Measurements from ENCODE around the gene KLHL7. TPM values are rescaled to one million over a fixed set of nuclear protein-coding genes. Genes with fewer than 3 reads are reported as not detected.
"Not testable (repeated sequence)": the region's sequence is repeated elsewhere in the genome, so short reads cannot be mapped to it uniquely, and the experiment has no call there.

Gene KLHL7
- total RNA-seq, 2 experiments from 2014 or later: 16.6 to 19.1 TPM

DNA sequence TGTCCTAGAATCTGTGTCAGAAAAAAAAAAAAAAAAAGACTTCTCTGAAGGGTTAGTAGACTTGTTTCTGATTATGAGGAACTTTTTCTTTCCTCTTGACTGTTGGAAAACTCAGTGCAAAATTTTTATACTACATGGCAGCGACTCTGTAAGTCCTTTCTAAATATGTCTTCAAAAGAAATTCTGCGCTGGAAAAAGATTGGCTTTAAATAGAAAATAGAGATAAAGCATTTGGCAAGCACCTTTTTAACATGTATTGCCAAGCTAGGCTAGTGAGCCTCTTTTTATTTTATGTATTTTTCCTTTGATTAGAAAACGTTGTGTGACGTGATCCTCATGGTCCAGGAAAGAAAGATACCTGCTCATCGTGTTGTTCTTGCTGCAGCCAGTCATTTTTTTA, 17.9 kb downstream of the KLHL7 start:
- Mint-ChIP-seq H3K27me3 (no peaks in the 10 kb centered on the region), H3K27ac (no peak overlapping the region), H3K4me1 (peaks cover 9% of the 10 kb centered on the region), H3K4me3 (no peak overlapping the region), H3K9me3 (no peaks in the 10 kb centered on the region), H3K36me3 (peaks cover 11% of the 10 kb centered on the region)
- no peak for DNase-seq

DNA sequence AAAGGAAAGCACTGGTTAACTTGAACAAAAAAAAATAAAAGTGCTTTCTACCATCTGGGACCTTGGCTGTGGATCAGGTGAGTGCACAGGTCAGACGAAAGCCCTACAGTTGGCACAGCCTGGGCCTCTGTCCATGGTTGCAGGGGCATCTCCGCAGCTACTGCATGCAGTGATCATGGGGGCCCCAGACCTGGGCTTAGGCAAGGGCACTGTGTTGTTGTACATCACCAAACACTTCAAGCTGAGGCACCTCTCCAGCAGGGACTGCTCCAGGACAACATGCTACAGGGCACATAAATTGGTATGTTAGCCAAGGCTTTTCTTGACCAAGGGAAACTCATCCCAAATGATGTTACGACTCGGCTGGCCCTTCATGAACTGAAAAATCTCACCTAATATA, 23.5 kb downstream of the KLHL7 start:
- peaks cover 2% of the 10 kb centered on the region for H3K4me1 Mint-ChIP-seq
- H3K4me3 Mint-ChIP-seq: no peak overlapping the region
- no peak for DNase-seq
- H3K27ac Mint-ChIP-seq: no peak overlapping the region
- peaks cover 22% of the 10 kb centered on the region for H3K36me3 Mint-ChIP-seq
- H3K27me3 Mint-ChIP-seq: no peaks in the 10 kb centered on the region
- no peaks in the 10 kb centered on the region for H3K9me3 Mint-ChIP-seq

DNA sequence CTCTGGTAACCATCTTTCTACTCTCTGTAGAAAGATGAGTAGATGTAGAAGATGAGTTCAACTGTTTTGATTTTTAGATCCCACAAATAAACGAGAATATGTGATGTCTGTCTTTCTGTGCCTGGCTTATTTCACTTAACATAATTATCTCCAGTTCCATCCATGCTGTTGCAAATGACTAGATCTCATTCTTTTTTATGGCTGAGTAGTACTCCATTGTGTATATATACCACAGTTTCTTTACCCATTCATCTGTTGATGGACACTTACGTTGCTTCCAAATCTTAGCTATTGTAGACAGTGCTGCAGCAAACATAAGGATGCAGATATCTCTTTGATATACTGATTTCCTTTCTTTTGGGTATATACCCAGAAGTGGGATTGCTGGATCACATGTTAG, 26.2 kb downstream of the KLHL7 start:
- not testable (repeated sequence) for H3K4me1 Mint-ChIP-seq, H3K27ac Mint-ChIP-seq, DNase-seq, H3K4me3 Mint-ChIP-seq, H3K27me3 Mint-ChIP-seq, H3K9me3 Mint-ChIP-seq
- H3K36me3 Mint-ChIP-seq: peaks cover 19% of the 10 kb centered on the region

DNA sequence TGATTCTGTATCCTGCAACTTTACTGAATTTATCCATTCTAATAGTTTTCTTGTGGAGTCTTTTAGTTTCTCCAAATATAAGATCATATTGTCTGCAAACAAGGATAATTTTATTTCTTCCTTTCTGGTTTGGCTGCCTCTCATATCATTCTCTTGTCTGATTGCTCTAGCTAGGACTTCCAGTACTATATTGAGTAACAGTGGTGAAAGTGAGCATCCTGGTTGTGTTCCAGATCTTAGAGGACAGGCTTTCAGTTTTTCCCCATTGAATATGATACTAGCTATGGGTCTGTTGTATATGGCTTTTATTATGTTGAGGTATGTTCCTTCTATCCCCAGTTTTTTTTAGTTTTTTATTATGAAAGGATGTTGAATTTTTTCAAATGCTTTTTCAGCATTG, 28.2 kb downstream of the KLHL7 start:
- Mint-ChIP-seq H3K9me3 (no peaks in the 10 kb centered on the region), H3K27ac (no peak overlapping the region), H3K27me3 (no peaks in the 10 kb centered on the region), H3K4me1 (no peaks in the 10 kb centered on the region), H3K4me3 (no peak overlapping the region), H3K36me3 (peaks cover 11% of the 10 kb centered on the region)
- no peak for DNase-seq

DNA sequence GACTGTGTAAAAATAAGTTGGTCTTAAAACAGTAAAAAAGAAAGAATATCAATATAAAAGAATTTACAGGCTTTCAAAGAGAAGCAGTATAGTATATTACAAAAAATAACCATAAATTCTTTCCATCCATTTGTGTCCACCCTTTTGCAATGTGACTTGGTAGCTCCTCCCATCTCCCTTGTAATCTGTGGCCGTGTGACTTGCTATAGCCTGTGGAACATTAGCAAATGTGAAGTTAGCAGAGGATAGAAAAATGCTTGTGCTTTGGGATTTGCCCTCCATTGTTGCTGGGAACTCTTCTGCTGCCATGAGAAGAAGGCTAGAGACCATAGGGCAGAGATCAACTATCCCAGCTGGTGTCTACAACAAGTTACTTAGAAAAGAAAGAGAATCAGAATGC, 30.2 kb downstream of the KLHL7 start:
- H3K27ac Mint-ChIP-seq: no peak overlapping the region
- H3K4me1 Mint-ChIP-seq: no peaks in the 10 kb centered on the region
- no peaks in the 10 kb centered on the region for H3K27me3 Mint-ChIP-seq
- DNase-seq: no peak
- peaks cover 9% of the 10 kb centered on the region for H3K36me3 Mint-ChIP-seq
- no peaks in the 10 kb centered on the region for H3K9me3 Mint-ChIP-seq
- no peak overlapping the region for H3K4me3 Mint-ChIP-seq

DNA sequence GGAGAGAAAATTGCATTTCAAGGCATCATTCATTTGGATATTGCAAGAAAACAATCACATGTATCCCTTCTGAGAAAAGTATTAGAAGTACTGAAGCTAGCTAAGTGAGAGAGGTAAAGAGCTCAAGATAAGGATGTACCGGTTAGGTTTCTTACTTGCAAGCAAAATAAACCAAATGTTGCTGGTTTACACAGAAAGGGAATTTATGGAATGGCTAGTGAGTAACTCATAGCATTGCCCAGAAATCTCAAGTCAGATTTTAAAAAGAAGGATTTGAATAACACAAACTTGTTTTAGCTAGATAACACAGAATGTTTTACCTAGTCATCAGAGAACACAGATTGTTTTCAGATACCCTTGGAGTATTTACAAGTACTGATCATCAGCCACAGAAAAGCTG, 30.6 kb downstream of the KLHL7 start:
- H3K27ac Mint-ChIP-seq: no peak overlapping the region
- H3K4me1 Mint-ChIP-seq: no peaks in the 10 kb centered on the region
- no peak for DNase-seq
- peaks cover 9% of the 10 kb centered on the region for H3K36me3 Mint-ChIP-seq
- H3K27me3 Mint-ChIP-seq: no peaks in the 10 kb centered on the region
- H3K4me3 Mint-ChIP-seq: no peak overlapping the region
- no peaks in the 10 kb centered on the region for H3K9me3 Mint-ChIP-seq

DNA sequence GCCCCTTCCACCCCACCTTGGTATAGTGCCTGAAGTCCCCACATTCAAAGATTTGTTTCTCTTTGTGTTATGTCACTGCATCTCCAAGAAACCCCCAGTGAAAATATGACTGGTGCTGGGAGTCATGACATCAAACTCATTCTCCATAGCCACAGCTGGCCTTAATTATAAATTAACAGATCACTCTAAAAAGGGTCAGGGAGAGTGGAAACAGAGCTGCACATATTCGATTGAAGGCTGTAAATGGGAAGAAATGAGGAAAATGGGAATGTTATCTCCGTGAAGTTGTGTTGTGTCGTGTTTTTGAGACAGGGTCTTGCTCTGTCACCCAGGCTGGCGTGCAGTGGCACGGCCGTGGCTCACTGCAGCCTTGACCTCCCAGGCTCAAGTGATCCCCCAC, 52.1 kb downstream of the KLHL7 start:
- Mint-ChIP-seq H3K4me3 (no peak overlapping the region), H3K4me1 (no peaks in the 10 kb centered on the region), H3K27me3 (no peaks in the 10 kb centered on the region), H3K9me3 (no peaks in the 10 kb centered on the region), H3K36me3 (peaks cover 5% of the 10 kb centered on the region), H3K27ac (no peak overlapping the region)
- no peak for DNase-seq

DNA sequence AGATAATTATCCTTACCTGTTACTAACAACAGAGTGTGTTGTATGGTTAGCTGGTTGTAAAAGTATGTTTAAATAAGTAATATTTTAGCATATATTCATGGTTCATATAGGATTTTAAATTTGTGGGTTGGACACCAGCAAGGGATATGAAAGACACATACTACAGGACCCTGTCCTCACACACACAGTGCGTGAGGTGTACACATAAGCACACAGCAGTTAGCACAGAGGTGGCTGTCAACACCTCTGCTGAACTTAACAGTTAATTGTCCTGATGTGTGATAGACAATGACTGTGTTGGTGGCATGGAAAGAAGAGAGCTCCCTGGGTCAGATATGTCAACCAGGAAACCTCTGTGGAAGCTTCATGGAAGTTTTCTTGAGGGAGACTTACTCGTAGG, 53.0 kb downstream of the KLHL7 start:
- Mint-ChIP-seq H3K36me3 (peaks cover 5% of the 10 kb centered on the region), H3K4me1 (no peaks in the 10 kb centered on the region), H3K27me3 (no peaks in the 10 kb centered on the region), H3K4me3 (no peak overlapping the region), H3K27ac (no peak overlapping the region), H3K9me3 (no peaks in the 10 kb centered on the region)
- no peak for DNase-seq

DNA sequence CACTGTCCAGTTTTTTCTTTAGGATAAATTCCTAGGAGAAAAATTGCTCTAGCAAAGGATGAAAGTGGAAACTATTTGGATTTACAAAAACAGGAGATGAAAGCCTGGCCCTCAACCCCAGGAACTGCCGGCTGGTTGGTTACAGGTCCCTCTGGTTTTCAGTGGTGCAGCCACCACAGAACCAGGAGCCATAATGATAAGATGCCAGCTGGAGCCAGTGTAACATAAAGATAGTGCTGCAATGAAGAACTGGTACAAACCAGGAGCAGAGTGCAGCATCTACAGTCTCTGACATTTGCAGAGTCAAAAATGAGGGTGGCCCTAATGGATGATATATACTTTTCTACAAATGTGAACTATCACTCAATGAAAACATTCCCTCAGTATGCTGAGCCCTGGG, 55.9 kb downstream of the KLHL7 start:
- no peaks in the 10 kb centered on the region for H3K27me3 Mint-ChIP-seq
- no peaks in the 10 kb centered on the region for H3K4me1 Mint-ChIP-seq
- no peak overlapping the region for H3K27ac Mint-ChIP-seq
- H3K9me3 Mint-ChIP-seq: no peaks in the 10 kb centered on the region
- no peak for DNase-seq
- H3K36me3 Mint-ChIP-seq: peaks cover 4% of the 10 kb centered on the region
- H3K4me3 Mint-ChIP-seq: no peak overlapping the region

DNA sequence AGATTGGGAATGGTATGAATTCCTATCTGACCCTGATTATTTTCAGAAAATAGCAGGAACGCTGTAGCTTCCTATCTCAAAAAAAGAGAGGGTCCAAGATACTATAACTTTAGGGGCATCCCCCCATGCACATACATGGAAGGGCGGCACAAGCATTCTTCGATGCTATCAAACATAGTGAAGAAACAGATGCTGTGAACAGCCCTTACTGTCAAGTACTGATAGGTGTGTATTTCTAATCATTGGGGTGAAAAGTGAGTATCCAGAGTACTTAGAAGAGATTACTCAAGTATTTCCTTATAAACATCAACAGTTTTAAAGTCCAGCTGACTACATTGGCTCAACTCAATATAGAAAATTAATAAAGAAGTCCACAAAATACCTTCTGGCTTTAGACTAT, 59.3 kb downstream of the KLHL7 start:
- H3K27me3 Mint-ChIP-seq: no peaks in the 10 kb centered on the region
- no peaks in the 10 kb centered on the region for H3K4me1 Mint-ChIP-seq
- no peaks in the 10 kb centered on the region for H3K9me3 Mint-ChIP-seq
- H3K36me3 Mint-ChIP-seq: no peaks in the 10 kb centered on the region
- DNase-seq: no peak
- no peak overlapping the region for H3K27ac Mint-ChIP-seq
- no peak overlapping the region for H3K4me3 Mint-ChIP-seq

DNA sequence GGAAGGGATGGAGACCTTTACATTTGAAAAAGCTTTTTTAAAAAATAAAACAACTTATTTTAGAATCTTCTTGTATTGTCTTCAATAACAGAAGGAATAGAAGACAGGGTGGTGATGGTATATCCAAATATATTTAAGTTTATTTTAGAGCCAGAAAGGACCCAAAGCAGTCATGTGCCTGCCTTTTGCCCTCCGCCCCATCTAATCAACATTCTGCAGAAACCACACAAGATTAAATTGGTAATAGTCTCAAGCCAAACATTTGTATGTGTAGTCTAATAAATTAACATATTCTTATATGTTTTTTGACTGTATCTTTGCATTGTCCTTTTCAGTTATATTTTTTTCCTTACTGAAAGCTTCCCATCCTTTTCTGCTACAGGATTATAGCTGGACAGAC, 59.7 kb downstream of the KLHL7 start:
- DNase-seq: no peak
- Mint-ChIP-seq H3K4me3 (no peak overlapping the region), H3K27me3 (no peaks in the 10 kb centered on the region), H3K36me3 (no peaks in the 10 kb centered on the region), H3K9me3 (no peaks in the 10 kb centered on the region), H3K27ac (no peak overlapping the region), H3K4me1 (no peaks in the 10 kb centered on the region)

DNA sequence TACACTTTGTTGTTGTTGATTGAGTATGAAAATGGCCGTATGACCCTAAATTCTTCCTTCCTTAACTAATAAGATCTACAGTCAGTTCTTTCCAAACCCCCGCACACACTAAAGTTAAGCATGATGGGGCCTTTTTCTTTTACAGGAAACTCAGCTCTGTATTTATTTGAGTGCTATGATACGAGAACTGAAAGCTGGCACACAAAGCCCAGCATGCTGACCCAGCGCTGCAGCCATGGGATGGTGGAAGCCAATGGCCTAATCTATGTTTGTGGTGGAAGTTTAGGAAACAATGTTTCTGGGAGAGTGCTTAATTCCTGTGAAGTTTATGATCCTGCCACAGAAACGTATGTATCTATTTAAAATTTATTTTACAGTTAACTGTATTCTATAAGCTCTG, 62.1 kb downstream of the KLHL7 start:
- DNase-seq: no peak
- Mint-ChIP-seq H3K27ac (no peak overlapping the region), H3K36me3 (no peaks in the 10 kb centered on the region), H3K4me1 (no peaks in the 10 kb centered on the region), H3K4me3 (no peak overlapping the region), H3K27me3 (no peaks in the 10 kb centered on the region), H3K9me3 (no peaks in the 10 kb centered on the region)

DNA sequence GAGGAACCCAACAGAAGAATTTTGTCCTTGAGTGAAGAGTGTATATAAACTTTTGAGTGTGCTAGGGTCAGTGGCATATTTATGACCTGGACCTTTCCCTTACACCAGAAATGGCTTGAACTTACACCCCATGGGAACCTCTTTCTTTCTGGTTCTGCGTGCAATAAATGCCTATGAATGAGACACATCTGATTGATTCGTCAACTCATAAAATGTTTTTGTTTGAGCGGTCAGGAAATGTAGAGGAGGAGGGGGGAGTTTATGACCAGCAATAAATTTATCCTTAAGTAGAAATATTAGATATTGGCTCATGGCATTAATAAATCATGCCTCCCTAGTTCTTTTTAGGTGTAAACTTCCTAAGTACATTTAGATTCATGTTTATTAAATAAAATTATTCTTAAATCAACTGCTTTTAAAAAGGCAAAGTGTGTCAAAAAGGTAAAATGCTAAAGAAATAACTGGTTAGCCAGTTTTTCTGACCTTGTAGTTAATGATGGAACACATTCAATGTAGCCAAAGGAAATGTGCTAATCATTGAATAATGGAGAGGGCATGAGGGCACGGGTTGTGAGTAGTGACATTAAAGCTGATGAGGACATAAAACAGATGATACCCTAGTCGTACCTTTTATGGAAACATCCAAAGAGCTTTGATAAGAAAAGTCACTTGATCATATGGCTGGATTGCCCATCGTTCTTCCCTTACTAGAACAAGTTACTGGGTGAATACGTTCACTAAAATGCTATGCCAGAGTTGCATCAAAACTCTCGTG, 62.7 kb downstream of the KLHL7 start:
- no peak for DNase-seq
- no peaks in the 10 kb centered on the region for H3K9me3 Mint-ChIP-seq
- H3K4me1 Mint-ChIP-seq: no peaks in the 10 kb centered on the region
- no peak overlapping the region for H3K27ac Mint-ChIP-seq
- no peaks in the 10 kb centered on the region for H3K36me3 Mint-ChIP-seq
- no peak overlapping the region for H3K4me3 Mint-ChIP-seq
- H3K27me3 Mint-ChIP-seq: no peaks in the 10 kb centered on the region

DNA sequence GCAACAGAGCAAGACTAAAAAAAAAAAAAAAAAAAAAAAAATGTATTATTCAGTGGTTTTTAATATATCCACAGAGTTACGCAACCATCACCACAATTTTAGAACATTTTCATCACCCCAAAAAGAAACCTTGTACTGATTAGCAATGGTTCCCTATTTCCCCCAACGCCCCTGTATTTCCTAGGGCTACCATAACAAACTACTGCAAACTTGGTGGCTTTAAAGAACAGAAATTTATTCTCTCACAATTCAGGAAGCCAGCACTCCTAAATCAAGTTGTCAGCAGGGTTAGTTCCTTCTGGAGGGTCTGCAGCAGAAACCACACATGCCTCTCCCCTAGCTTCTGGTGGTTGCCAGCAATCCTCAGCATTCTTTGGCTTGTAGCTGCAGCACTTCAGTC, 70.4 kb downstream of the KLHL7 start:
- H3K27ac Mint-ChIP-seq: no peak overlapping the region
- no peaks in the 10 kb centered on the region for H3K27me3 Mint-ChIP-seq
- H3K4me1 Mint-ChIP-seq: peaks cover 5% of the 10 kb centered on the region
- DNase-seq: no peak
- no peaks in the 10 kb centered on the region for H3K36me3 Mint-ChIP-seq
- no peak overlapping the region for H3K4me3 Mint-ChIP-seq
- H3K9me3 Mint-ChIP-seq: no peaks in the 10 kb centered on the region

DNA sequence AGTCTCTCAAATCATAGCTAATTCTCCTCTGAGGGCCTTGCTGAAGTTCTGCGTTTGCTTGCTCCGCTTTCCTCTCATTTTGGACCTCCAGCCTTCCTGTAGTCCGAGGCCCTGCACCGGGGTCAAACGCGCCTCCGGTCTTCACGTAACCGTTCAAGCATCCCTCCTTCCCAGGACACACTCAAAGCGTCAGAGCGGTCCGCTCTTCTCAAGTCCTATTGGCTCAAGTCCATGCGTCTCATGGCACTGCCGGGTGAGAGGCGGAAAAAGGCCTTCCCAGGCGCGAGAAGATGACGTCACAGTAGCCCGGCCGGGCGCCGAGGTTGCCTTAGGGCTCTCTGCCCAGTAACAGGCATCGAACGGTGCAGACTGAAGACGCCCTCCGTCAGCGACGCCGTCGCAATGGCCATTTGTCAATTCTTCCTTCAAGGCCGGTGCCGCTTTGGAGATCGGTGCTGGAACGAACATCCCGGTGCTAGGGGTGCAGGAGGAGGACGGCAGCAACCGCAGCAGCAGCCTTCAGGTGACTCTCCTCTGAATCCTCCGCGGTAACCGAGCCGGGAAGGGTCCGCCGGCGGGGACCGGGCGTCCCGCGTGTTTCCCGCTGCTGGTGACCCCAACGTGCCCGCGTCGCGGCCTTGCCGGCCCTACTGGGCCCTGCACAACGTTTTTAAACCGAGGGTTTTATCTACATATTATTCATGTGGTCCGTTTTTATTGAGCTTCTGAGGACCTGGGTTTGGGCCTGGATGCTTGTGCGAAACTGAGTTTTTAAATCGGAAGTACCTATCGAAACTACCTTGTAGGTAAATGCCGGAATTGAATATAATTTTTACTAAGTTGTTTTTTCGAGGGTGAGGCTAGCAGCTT, 76.3 kb downstream of the KLHL7 start, which contains the start of gene NUP42:
Gene NUP42, plus strand, starts transcription at position 365 of the 870 bp plus-strand sequence. Its CDS starts 38 bp downstream, at position 403.
- no peaks in the 10 kb centered on the region for H3K27me3 Mint-ChIP-seq
- peak within 1 kb of the TSS; percentile 96 for H3K27ac Mint-ChIP-seq
- DNase-seq: peak; percentile 96
- H3K9me3 Mint-ChIP-seq: no peaks in the 10 kb centered on the region
- H3K4me3 Mint-ChIP-seq: peak within 1 kb of the TSS; percentile 92
- peaks cover 26% of the 10 kb centered on the region for H3K4me1 Mint-ChIP-seq
- H3K36me3 Mint-ChIP-seq: peaks cover 24% of the 10 kb centered on the region

Data from activated naive CD8-positive, alpha-beta T cell treated with anti-CD3 and anti-CD28 coated beads for 36 hours (primary cell).